ENCODE results near the gene NOS1AP.
A peak's percentile ranks its signal among the peaks of the same experiment; 100 is the strongest.
"Not testable (repeated sequence)": the region's sequence is repeated elsewhere in the genome, so short reads cannot be mapped to it uniquely, and the experiment has no call there.

Gene NOS1AP

DNA sequence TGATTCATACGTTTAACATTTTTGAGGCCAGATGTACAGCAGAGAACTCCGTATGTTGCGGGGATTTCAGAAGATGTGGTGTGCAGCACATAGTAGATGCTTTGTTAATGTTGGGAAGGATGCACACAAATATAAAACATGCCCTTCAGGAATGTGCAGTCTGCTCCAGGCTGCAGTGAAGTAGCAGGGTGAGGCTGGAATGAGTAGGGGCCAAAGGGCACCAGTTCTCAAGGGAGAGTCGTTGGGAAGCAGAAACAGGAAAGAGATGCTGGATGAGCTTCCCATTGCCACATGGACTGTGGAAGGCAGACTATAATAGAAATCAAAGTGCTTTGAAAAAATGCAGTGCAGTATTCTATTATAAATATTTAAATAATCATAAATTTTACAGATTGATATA is 126.9 kb downstream of the NOS1AP start:
- 91% methylated on average over 4 of the region's 4 CpGs for WGBS
- H3K27ac ChIP-seq (ENCODE audit: low read depth, low read length) = no peak overlapping the region
- H3K4me1 ChIP-seq (ENCODE audit: insufficient read depth, low read length) = peaks cover 50% of the 10 kb centered on the region
- no peaks in the 10 kb centered on the region for H3K9me3 ChIP-seq (ENCODE audit: insufficient read depth, low read depth, low read length)
- no peaks in the 10 kb centered on the region for H3K36me3 ChIP-seq (ENCODE audit: insufficient read depth, low read length)
- no peak overlapping the region for H3K4me3 ChIP-seq (ENCODE audit: low read length)
- H3K9ac ChIP-seq (ENCODE audit: low read depth, low read length) = no peak overlapping the region
- no peaks in the 10 kb centered on the region for H3K27me3 ChIP-seq (ENCODE audit: insufficient read depth, low read length)

DNA sequence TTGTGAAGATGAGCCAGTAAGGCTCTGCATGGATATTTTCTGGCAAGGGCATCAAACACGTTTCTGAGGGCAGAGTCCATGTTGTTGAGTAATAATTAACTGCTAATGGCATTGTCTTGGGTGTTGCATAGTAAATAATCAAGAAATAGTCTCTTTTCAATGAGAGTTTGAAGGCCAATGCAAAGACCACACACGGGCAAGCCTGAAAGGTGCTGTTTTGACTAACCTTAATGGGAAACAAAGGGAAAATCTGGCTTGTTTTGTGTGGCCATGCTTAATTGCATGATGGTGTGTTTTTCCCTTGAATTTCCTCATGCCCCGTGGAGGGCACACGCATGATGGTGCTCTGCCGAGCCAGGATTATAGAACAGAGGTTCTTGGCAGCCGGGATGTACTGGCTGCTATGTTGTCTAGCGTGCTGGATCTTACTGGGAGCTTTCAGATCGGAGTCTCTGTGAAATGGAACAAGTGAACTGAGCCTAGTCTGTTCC is 127.6 kb downstream of the NOS1AP start:
- Histone ChIP-seq H3K9me3 (ENCODE audit: insufficient read depth, low read depth, low read length) (no peaks in the 10 kb centered on the region), H3K27ac (ENCODE audit: low read depth, low read length) (peak overlapping the region; percentile 66; the same call in 1 of the 2 replicates), H3K4me3 (ENCODE audit: low read length) (no peak overlapping the region), H3K9ac (ENCODE audit: low read depth, low read length) (no peak overlapping the region), H3K36me3 (ENCODE audit: insufficient read depth, low read length) (no peaks in the 10 kb centered on the region), H3K27me3 (ENCODE audit: insufficient read depth, low read length) (no peaks in the 10 kb centered on the region), H3K4me1 (ENCODE audit: insufficient read depth, low read length) (peaks cover 45% of the 10 kb centered on the region)
- 88% methylated on average over 8 of the region's 8 CpGs for WGBS

DNA sequence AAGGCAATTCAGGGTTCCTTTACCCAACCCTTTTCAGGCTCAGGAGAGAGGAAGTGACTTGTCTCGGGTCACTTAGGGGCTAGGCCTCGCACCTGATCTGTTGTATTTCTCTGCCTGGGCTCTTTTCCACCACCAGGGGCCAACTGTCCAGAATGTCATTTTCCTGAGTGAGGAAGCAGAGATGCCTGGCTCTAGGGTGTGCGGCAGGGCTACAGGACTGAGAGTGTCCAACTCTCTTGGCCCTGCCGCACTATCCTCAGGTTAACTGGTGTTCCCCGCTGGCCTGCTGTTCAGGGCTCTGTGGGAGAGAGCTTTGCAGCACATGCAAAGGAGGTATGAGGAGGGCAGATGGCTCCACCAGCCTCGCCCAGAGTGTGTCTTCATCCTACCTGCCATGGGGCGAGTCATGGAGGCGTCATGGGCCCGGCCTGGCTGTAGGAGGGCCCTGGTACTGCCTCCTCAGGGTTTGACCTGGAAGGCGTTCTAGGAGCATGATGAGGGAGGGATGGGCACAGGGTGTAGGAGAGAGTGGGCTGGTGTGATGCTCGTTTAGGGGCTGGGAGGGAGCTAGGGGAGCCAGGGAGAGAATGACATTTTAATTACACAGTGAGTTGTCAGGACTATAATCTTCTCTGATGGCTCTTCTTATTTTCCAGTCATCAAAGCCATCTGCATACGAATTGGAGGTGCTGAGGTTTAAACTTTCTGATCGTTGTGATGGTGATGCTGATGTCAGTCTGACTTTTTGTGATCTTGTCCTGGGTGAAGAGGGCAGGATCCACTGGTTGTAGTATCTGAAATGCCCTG is 128.3 kb downstream of the NOS1AP start:
- Histone ChIP-seq H3K9ac (ENCODE audit: low read depth, low read length) (no peak overlapping the region), H3K27ac (ENCODE audit: low read depth, low read length) (peak overlapping the region; percentile 66; the same call in 1 of the 2 replicates), H3K27me3 (ENCODE audit: insufficient read depth, low read length) (no peaks in the 10 kb centered on the region), H3K9me3 (ENCODE audit: insufficient read depth, low read depth, low read length) (no peaks in the 10 kb centered on the region), H3K4me1 (ENCODE audit: insufficient read depth, low read length) (peaks cover 44% of the 10 kb centered on the region), H3K4me3 (ENCODE audit: low read length) (no peak overlapping the region), H3K36me3 (ENCODE audit: insufficient read depth, low read length) (no peaks in the 10 kb centered on the region)
- WGBS = 54% methylated on average over 13 of the region's 13 CpGs

DNA sequence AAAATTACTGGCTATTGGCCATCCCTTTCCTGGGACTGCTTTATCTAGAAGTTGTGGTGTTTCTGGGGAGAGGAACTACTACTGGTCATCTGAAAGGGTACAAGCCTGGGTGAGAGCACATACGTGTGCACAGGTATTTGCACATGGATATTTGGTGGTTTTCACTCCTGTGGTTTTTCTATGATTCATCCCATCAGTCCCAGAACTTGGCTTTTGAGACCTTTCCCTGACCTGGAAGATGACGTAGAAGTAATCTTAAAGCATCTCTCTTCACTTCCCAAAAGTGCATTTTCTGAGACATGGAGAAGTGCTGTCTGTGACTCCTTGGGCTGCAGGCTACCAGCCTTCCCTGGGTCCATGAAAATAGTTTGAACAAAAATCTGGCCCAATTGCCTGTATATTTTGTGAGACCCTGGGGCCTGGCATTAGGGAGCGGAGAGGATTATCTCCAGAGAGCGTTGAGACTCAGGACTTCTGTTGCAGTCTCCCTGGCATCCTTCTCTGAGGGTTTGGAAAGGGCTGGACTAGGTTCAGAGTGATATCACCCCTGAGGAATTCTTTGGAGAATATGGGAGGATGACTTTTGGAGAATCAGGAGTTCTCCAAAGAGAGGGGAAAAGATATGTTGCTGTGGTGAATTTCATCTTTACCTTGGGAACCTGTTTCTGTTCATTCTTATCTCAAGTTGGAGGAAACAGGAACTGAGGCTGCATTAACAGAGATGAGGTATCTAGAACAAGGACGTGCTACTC is 130.8 kb downstream of the NOS1AP start:
- H3K36me3 ChIP-seq (ENCODE audit: insufficient read depth, low read length) = no peaks in the 10 kb centered on the region
- no peak overlapping the region for H3K4me3 ChIP-seq (ENCODE audit: low read length)
- H3K4me1 ChIP-seq (ENCODE audit: insufficient read depth, low read length) = peaks cover 38% of the 10 kb centered on the region
- H3K9ac ChIP-seq (ENCODE audit: low read depth, low read length) = no peak overlapping the region
- WGBS = 95% methylated on average over 5 of the region's 5 CpGs
- H3K27ac ChIP-seq (ENCODE audit: low read depth, low read length) = no peak overlapping the region
- no peaks in the 10 kb centered on the region for H3K9me3 ChIP-seq (ENCODE audit: insufficient read depth, low read depth, low read length)
- H3K27me3 ChIP-seq (ENCODE audit: insufficient read depth, low read length) = no peaks in the 10 kb centered on the region

DNA sequence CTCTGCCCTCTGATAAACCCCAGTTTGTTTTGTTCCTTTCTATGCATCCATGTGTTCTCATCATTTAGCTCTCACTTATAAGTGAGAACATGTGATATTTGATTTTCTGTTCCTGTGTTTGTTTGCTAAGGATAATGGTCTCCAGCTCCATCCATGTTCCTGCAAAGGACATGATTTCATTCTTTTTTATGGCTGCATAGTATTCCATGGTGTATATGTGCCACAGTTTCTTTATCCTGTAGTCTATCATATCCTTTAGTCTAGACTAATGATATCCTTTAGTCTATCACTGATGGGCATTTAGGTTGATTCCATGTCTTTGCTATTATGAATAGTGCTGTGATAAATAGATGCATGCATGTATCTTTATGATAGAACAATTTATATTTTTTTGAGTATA is 131.6 kb downstream of the NOS1AP start:
- not testable (repeated sequence) for H3K4me3 ChIP-seq (ENCODE audit: low read length)

DNA sequence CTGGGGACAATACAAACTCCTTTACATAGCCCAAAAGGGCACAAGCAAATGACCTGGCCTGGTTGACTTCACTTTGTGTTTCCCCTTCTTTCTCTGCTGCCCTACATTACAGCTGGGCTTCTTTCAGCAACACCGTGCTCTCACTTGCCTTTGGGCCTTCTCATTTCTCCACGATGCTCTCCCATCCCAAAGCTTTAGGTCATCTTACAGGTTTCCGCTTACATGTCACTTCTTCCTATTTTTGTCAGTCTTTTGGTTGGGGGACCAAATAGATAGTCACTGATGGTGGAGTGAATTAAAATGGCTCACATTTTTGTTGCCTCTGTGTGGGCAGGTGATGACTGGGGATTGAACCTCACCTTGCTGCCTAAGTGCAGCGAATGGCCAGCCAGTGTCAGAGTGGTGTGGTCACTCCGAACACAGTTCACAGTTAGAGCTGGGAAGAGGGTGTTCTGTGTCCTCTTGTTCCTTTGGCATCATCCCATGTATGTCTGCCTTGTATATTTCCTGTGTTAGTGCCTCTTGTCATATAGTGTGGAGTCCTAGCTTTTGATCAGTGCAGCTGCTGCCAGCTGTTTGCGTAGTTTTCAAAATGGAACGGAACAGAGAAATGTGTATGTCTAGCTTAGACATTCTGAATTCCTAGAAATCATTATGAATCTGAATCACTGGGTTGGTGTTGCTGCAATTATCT is 134.8 kb downstream of the NOS1AP start:
- Histone ChIP-seq H3K4me3 (ENCODE audit: low read length) (no peak overlapping the region), H3K9me3 (ENCODE audit: insufficient read depth, low read depth, low read length) (no peaks in the 10 kb centered on the region), H3K4me1 (ENCODE audit: insufficient read depth, low read length) (peaks cover 23% of the 10 kb centered on the region), H3K36me3 (ENCODE audit: insufficient read depth, low read length) (no peaks in the 10 kb centered on the region), H3K9ac (ENCODE audit: low read depth, low read length) (no peak overlapping the region), H3K27ac (ENCODE audit: low read depth, low read length) (no peak overlapping the region), H3K27me3 (ENCODE audit: insufficient read depth, low read length) (no peaks in the 10 kb centered on the region)
- WGBS = 67% methylated on average over 7 of the region's 7 CpGs

More for the DNA sequence above, 131.6 kb downstream of the NOS1AP start:
- H3K9ac ChIP-seq (ENCODE audit: low read depth, low read length); H3K36me3 ChIP-seq (ENCODE audit: insufficient read depth, low read length); H3K9me3 ChIP-seq (ENCODE audit: insufficient read depth, low read depth, low read length); H3K27ac ChIP-seq (ENCODE audit: low read depth, low read length); H3K27me3 ChIP-seq (ENCODE audit: insufficient read depth, low read length): not testable (repeated sequence)
- peaks cover 45% of the 10 kb centered on the region for H3K4me1 ChIP-seq (ENCODE audit: insufficient read depth, low read length)

DNA sequence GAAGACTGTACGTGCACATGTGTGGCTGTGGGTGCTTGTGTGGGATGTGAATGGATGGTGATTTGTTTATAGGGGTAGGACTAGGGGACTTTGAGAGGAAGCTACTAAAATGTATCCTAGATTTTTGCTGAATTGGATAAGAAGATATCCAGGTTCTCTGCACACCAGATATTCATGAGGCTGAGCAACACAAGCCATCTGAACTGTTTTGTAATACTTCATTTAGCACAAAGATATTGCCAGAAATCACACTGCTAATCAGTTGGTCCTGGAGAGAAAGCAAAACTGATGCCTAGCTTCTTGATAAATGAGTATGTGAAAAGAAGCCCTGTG is 135.3 kb downstream of the NOS1AP start:
- H3K9me3 ChIP-seq (ENCODE audit: insufficient read depth, low read depth, low read length) = no peaks in the 10 kb centered on the region
- 88% methylated on average over 1 of the region's 1 CpG for WGBS
- H3K4me1 ChIP-seq (ENCODE audit: insufficient read depth, low read length) = peaks cover 20% of the 10 kb centered on the region
- H3K27me3 ChIP-seq (ENCODE audit: insufficient read depth, low read length) = no peaks in the 10 kb centered on the region
- H3K9ac ChIP-seq (ENCODE audit: low read depth, low read length) = no peak overlapping the region
- no peaks in the 10 kb centered on the region for H3K36me3 ChIP-seq (ENCODE audit: insufficient read depth, low read length)
- H3K4me3 ChIP-seq (ENCODE audit: low read length) = no peak overlapping the region
- no peak overlapping the region for H3K27ac ChIP-seq (ENCODE audit: low read depth, low read length)

DNA sequence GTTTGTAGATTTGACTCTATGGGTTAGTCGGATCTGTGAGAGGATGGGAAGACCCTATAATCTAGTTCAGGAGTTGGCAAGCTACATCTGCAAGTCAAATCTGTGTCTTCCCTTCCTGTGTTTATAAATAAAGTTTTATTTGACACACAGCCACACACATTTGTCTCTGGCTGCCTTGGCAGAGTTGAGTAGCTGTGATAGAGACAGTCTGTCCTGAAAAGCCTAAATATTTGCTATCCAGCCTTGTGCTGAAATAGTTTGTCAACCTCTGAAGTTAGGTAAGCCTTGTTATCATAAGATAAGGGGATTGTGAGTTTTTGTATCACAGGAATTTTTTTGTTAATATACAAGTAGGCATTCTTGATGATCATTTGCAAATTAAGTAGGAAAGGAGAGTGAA is 136.8 kb downstream of the NOS1AP start:
- H3K27me3 ChIP-seq (ENCODE audit: insufficient read depth, low read length) = no peaks in the 10 kb centered on the region
- 93% methylated on average over 1 of the region's 1 CpG for WGBS
- H3K4me1 ChIP-seq (ENCODE audit: insufficient read depth, low read length) = peaks cover 22% of the 10 kb centered on the region
- H3K9ac ChIP-seq (ENCODE audit: low read depth, low read length) = no peak overlapping the region
- no peak overlapping the region for H3K27ac ChIP-seq (ENCODE audit: low read depth, low read length)
- H3K4me3 ChIP-seq (ENCODE audit: low read length) = no peak overlapping the region
- H3K9me3 ChIP-seq (ENCODE audit: insufficient read depth, low read depth, low read length) = no peaks in the 10 kb centered on the region
- H3K36me3 ChIP-seq (ENCODE audit: insufficient read depth, low read length) = no peaks in the 10 kb centered on the region

DNA sequence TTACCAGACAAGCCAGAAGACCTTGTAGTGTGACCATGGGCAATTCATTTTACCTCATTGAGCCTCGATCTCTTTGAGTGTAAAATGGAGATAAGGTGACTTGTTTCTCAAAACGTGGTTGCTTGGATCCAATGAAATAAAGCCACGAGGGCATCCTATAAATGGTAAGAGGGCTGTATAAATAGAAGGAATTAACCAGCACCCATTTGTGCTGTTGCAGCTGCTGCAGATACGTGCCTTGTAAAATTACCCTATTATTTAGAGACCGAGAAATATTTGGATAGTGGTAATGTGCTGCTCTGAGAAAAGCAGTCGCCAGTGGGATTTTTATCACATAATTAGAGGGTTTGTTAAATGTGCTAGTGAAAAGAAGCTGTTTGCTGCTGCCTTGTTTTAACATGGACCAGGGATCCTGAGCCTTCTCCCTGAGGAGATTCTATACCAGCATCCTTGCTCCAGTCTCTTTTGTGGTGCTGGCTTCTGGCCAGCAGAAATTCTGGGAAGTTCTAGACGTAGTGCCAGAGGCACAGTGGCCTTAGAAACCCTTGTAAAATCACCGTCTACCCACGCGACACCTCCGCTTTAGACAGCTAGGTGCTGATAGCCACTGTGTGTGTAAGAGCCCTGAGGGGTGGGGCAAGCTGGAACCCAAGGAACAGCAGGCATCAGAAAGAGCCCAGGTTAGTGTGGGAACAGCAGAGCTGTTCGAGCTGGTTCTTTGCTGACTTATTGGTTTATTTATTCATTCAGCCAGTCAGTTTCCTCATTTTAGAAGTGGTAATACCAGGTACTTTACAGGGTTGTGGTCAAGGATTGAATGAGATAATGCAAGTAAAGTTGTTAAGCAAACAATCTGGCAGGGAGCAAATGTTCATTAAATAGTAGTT is 137.5 kb downstream of the NOS1AP start:
- no peak overlapping the region for H3K4me3 ChIP-seq (ENCODE audit: low read length)
- no peak overlapping the region for H3K27ac ChIP-seq (ENCODE audit: low read depth, low read length)
- no peak overlapping the region for H3K9ac ChIP-seq (ENCODE audit: low read depth, low read length)
- H3K4me1 ChIP-seq (ENCODE audit: insufficient read depth, low read length) = peaks cover 28% of the 10 kb centered on the region
- no peaks in the 10 kb centered on the region for H3K27me3 ChIP-seq (ENCODE audit: insufficient read depth, low read length)
- no peaks in the 10 kb centered on the region for H3K36me3 ChIP-seq (ENCODE audit: insufficient read depth, low read length)
- H3K9me3 ChIP-seq (ENCODE audit: insufficient read depth, low read depth, low read length) = no peaks in the 10 kb centered on the region
- 87% methylated on average over 12 of the region's 12 CpGs for WGBS

DNA sequence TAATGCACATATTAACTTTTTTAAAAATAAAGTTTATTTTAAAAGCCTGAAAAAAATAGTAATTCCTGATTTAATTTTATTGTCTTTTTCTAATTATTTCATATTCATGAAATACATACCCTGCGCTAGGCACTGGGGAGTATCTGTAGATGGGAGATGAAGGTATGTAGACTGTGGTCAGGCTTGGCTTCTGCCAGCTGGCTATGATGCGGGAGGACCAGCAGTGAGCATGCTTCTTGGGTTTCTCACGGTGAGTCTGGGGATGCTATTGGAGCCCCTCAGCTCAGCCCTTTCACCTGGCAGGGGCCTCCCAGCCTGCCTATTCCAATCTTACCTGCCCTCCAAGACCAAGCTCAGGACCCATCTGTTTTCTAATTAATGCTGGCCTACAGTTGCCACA is 138.4 kb downstream of the NOS1AP start:
- no peaks in the 10 kb centered on the region for H3K27me3 ChIP-seq (ENCODE audit: insufficient read depth, low read length)
- H3K36me3 ChIP-seq (ENCODE audit: insufficient read depth, low read length) = no peaks in the 10 kb centered on the region
- H3K9me3 ChIP-seq (ENCODE audit: insufficient read depth, low read depth, low read length) = no peaks in the 10 kb centered on the region
- no peak overlapping the region for H3K4me3 ChIP-seq (ENCODE audit: low read length)
- H3K9ac ChIP-seq (ENCODE audit: low read depth, low read length) = no peak overlapping the region
- 94% methylated on average over 3 of the region's 3 CpGs for WGBS
- peaks cover 28% of the 10 kb centered on the region for H3K4me1 ChIP-seq (ENCODE audit: insufficient read depth, low read length)
- no peak overlapping the region for H3K27ac ChIP-seq (ENCODE audit: low read depth, low read length)

Measured in HUES64 (cell line).